ENCODE results near the gene VDAC1. TPM values are rescaled to one million over a fixed set of nuclear protein-coding genes. Genes with fewer than 3 reads are reported as not detected.

The VDAC1 gene
- total and polyA plus RNA-seq, 10 of the 15 experiments (the other 5 are each of a cell fraction or from before 2014, with no cell fraction given) = 245 to 488 (median 349) TPM

DNA sequence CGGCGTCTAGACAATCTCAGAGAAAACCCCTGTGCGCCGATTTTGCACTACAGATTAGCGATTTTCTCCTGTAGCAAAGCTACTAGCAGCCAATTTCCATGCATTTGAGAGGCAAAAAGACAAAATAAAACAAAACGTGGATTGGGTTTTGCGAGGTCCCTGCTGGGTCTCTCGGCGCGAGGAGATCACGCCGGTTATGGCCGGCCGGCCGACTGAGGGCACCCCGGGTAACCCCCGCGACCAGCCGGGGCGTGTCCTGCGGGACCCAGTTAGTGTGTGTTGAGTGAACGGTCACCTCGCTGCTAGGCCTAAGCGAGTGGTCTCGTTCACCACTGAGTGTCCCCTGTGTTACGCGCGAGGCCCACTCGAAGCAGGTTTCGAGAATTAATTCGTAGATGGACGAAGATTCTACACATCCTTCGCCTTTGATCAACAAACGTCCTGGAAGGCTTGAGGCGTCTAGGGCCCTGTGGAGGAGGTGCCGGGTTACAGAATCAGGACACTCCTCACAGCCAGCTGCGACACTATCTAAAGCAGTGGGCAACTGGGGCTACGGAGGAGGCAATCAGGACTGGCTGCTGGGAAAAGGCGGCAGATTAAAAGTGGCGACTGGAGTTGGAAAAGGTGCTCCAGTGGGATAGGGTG lies 764 bp upstream of the VDAC1 start (continued):
- TF ChIP-seq, protein P1, sequence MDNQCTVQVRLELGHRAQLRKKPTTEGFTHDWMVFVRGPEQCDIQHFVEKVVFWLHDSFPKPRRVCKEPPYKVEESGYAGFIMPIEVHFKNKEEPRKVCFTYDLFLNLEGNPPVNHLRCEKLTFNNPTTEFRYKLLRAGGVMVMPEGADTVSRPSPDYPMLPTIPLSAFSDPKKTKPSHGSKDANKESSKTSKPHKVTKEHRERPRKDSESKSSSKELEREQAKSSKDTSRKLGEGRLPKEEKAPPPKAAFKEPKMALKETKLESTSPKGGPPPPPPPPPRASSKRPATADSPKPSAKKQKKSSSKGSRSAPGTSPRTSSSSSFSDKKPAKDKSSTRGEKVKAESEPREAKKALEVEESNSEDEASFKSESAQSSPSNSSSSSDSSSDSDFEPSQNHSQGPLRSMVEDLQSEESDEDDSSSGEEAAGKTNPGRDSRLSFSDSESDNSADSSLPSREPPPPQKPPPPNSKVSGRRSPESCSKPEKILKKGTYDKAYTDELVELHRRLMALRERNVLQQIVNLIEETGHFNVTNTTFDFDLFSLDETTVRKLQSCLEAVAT (IDR thresholded peaks at IDR 0.05) = peak; percentile 94
- TF ChIP-seq, protein P2, sequence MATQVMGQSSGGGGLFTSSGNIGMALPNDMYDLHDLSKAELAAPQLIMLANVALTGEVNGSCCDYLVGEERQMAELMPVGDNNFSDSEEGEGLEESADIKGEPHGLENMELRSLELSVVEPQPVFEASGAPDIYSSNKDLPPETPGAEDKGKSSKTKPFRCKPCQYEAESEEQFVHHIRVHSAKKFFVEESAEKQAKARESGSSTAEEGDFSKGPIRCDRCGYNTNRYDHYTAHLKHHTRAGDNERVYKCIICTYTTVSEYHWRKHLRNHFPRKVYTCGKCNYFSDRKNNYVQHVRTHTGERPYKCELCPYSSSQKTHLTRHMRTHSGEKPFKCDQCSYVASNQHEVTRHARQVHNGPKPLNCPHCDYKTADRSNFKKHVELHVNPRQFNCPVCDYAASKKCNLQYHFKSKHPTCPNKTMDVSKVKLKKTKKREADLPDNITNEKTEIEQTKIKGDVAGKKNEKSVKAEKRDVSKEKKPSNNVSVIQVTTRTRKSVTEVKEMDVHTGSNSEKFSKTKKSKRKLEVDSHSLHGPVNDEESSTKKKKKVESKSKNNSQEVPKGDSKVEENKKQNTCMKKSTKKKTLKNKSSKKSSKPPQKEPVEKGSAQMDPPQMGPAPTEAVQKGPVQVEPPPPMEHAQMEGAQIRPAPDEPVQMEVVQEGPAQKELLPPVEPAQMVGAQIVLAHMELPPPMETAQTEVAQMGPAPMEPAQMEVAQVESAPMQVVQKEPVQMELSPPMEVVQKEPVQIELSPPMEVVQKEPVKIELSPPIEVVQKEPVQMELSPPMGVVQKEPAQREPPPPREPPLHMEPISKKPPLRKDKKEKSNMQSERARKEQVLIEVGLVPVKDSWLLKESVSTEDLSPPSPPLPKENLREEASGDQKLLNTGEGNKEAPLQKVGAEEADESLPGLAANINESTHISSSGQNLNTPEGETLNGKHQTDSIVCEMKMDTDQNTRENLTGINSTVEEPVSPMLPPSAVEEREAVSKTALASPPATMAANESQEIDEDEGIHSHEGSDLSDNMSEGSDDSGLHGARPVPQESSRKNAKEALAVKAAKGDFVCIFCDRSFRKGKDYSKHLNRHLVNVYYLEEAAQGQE (IDR thresholded peaks at IDR 0.05; ENCODE audit: low read depth, low read length) = no peak
- TF ChIP-seq YY1 (IDR thresholded peaks at IDR 0.05; ENCODE audit: low read depth, low read length) (0 out of 2 replicates have a peak, but pooled peaks have one; percentile 48), HDAC6 (IDR thresholded peaks at IDR 0.05; ENCODE audit: unreplicated experiment) (no peak), SMC3 (IDR thresholded peaks at IDR 0.05; ENCODE audit: borderline replicate concordance, low read length) (no peak), IKZF2 (IDR thresholded peaks at IDR 0.05) (no peak), RUNX3 (IDR thresholded peaks at IDR 0.05; ENCODE audit: low read length) (peak; percentile 12; the same call in 1 of the 2 replicates), SUPT20H (IDR thresholded peaks at IDR 0.05; ENCODE audit: borderline replicate concordance, control insufficient read depth, low read depth, low read length) (no peak), BHLHE40 (IDR thresholded peaks at IDR 0.05; ENCODE audit: borderline replicate concordance in 1 of 2, low read depth in 2 of 2, low read length in 1 of 2) (no peak), GABPA (IDR thresholded peaks at IDR 0.05; ENCODE audit: low read depth) (no peak), YBX1 (IDR thresholded peaks at IDR 0.05) (no peak), HDGF (IDR thresholded peaks at IDR 0.05) (no peak), POU2F2 (IDR thresholded peaks at IDR 0.05; ENCODE audit: borderline replicate concordance, low read depth, low read length) (no peak), ZNF217 (IDR thresholded peaks at IDR 0.05) (no peak), TARDBP (IDR thresholded peaks at IDR 0.05; ENCODE audit: borderline replicate concordance) (no peak), TCF12 (IDR thresholded peaks at IDR 0.05; ENCODE audit: low read depth, low read length) (0 out of 2 replicates have a peak, but pooled peaks have one; percentile 11)
- TF ChIP-seq, protein P3, sequence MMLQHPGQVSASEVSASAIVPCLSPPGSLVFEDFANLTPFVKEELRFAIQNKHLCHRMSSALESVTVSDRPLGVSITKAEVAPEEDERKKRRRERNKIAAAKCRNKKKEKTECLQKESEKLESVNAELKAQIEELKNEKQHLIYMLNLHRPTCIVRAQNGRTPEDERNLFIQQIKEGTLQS (IDR thresholded peaks at IDR 0.05; ENCODE audit: borderline replicate concordance, extremely low read depth, low read depth, low read length) = no peak
- TF ChIP-seq, protein P4, sequence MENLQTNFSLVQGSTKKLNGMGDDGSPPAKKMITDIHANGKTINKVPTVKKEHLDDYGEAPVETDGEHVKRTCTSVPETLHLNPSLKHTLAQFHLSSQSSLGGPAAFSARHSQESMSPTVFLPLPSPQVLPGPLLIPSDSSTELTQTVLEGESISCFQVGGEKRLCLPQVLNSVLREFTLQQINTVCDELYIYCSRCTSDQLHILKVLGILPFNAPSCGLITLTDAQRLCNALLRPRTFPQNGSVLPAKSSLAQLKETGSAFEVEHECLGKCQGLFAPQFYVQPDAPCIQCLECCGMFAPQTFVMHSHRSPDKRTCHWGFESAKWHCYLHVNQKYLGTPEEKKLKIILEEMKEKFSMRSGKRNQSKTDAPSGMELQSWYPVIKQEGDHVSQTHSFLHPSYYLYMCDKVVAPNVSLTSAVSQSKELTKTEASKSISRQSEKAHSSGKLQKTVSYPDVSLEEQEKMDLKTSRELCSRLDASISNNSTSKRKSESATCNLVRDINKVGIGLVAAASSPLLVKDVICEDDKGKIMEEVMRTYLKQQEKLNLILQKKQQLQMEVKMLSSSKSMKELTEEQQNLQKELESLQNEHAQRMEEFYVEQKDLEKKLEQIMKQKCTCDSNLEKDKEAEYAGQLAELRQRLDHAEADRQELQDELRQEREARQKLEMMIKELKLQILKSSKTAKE (IDR thresholded peaks at IDR 0.05; ENCODE audit: low read depth, poor library complexity, severe bottlenecking) = peak; percentile 76
- TF ChIP-seq, protein P5, sequence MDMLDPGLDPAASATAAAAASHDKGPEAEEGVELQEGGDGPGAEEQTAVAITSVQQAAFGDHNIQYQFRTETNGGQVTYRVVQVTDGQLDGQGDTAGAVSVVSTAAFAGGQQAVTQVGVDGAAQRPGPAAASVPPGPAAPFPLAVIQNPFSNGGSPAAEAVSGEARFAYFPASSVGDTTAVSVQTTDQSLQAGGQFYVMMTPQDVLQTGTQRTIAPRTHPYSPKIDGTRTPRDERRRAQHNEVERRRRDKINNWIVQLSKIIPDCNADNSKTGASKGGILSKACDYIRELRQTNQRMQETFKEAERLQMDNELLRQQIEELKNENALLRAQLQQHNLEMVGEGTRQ (IDR thresholded peaks at IDR 0.05; ENCODE audit: borderline replicate concordance, low read depth, low read length) = no peak
